ENCODE measurements around the gene RPLP2.

- TF ChIP-seq CTCF (IDR thresholded peaks at IDR 0.05; ENCODE audit: low read depth, low read length) (no peak), POLR2A (IDR thresholded peaks at IDR 0.05; ENCODE audit: extremely low read depth, insufficient read length) (no peak)
Measured at GRCh38 chr11:862081-862661, 52.4 kb downstream of the RPLP2 start.

All from NB4 (cell line).